Cardiac muscle cell (in vitro differentiated cells and primary cell): ENCODE data around the gene SLAMF6. TPM values are rescaled to one million over a fixed set of nuclear protein-coding genes. Genes with fewer than 3 reads are reported as not detected.
"Not testable (repeated sequence)": the region's sequence is repeated elsewhere in the genome, so short reads cannot be mapped to it uniquely, and the experiment has no call there.

Experiments
- DNase-seq, 2 donors: peaks; one replicate each; pipeline versions ENCODE4 v3.0.0 to v3.0.0-alpha.2; 2010 to 2017; ENCODE audit warnings: low read depth in 1 of 2, low spot score in 1 of 2
- H3K27ac ChIP-seq: fragments of 200-600 bp; sonication (generic); 2 replicates; pipeline ENCODE4 v1.5.1; 2016
- H3K27me3 ChIP-seq: fragments of 200-600 bp; sonication (generic); 2 replicates; pipeline ENCODE4 v1.6.0; 2016; ENCODE audit warnings: control low read depth
- H3K36me3 ChIP-seq: fragments of 200-600 bp; sonication (generic); 2 replicates; pipeline ENCODE4 v1.5.1; 2016; ENCODE audit warnings: control low read depth
- H3K4me1 ChIP-seq: fragments of 200-600 bp; sonication (generic); 2 replicates; pipeline ENCODE4 v1.8.1; 2017; ENCODE audit warnings: low read depth, mild to moderate bottlenecking, mixed run types
- H3K4me3 ChIP-seq: fragments of 200-600 bp; sonication (generic); 2 replicates; pipeline ENCODE4 v1.5.1; 2016; ENCODE audit warnings: mild to moderate bottlenecking
- H3K9me3 ChIP-seq: fragments of 200-600 bp; sonication (generic); 2 replicates; pipeline ENCODE4 v1.5.1; 2017; ENCODE audit warnings: low read depth, mild to moderate bottlenecking, control low read depth
- polyA plus RNA-seq: library from polyadenylated mRNA; unstranded; fragments of >200 nt; fragmentation: Nextera tagmentation; extraction: Ambion mirVana; gene quantifications from 2 replicates; pipeline ENCODE4 v1.2.1, GENCODE V29; 2016
- total RNA-seq: library from RNA; depleted of rRNA; stranded (reverse); fragments of >200 nt; gene quantifications from 2 replicates; pipeline ENCODE4 v1.2.3, GENCODE V29; 2016
- TF ChIP-seq, protein P1 (sequence below): IDR thresholded peaks from 2 replicates; pipeline ENCODE4 v1.5.1; 2012; ENCODE audit warnings: low read depth, mild to moderate bottlenecking, low read length

Gene SLAMF6
- total and polyA plus RNA-seq, 2 experiments from 2014 or later = not detected

DNA sequence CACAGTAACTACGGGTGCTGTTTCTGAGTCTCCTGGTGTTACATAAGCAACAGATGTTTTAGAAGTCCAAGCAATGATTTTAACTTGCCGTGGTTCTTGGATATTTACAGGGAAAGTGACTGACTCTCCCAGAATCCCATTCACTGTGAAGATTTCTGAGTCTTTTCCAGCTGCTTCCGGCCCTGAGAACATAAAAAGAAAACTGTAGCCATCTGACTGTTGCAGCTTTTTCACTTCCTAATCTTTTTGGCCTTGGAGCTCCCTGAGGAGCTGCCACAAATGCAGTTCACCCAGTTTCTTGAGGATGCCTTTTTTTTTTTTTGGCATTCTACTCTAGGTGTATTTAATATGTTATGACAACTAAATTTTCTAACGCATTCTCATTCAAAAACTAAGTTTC is 42.5 kb upstream of the SLAMF6 start:
- H3K4me3 ChIP-seq = no peak overlapping the region
- TF ChIP-seq, protein P1, sequence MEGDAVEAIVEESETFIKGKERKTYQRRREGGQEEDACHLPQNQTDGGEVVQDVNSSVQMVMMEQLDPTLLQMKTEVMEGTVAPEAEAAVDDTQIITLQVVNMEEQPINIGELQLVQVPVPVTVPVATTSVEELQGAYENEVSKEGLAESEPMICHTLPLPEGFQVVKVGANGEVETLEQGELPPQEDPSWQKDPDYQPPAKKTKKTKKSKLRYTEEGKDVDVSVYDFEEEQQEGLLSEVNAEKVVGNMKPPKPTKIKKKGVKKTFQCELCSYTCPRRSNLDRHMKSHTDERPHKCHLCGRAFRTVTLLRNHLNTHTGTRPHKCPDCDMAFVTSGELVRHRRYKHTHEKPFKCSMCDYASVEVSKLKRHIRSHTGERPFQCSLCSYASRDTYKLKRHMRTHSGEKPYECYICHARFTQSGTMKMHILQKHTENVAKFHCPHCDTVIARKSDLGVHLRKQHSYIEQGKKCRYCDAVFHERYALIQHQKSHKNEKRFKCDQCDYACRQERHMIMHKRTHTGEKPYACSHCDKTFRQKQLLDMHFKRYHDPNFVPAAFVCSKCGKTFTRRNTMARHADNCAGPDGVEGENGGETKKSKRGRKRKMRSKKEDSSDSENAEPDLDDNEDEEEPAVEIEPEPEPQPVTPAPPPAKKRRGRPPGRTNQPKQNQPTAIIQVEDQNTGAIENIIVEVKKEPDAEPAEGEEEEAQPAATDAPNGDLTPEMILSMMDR = no peak
- no peak overlapping the region for H3K27ac ChIP-seq

DNA sequence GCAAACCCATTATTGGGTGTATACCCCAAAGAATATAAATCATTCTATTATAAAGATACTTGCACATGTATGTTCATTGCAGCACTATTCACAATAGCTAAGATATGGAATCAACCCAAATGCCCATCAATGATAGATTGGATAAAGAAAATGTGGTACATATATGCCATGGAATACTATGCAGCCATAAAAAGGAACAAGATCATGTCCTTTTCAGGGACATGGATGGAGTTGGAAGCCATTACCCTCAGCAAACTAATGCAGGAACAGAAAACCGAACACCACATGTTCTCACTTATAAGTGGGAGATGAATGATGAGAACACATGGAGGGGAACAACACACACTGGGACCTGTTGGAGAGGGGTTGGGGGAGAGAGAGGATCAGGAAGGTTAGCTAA is 40.2 kb upstream of the SLAMF6 start:
- not testable (repeated sequence) for H3K4me1 ChIP-seq, H3K27ac ChIP-seq, H3K36me3 ChIP-seq, H3K27me3 ChIP-seq, H3K9me3 ChIP-seq, H3K4me3 ChIP-seq, DNase-seq

More for the DNA sequence above, 42.5 kb upstream of the SLAMF6 start:
- Histone ChIP-seq H3K4me1 (no peaks in the 10 kb centered on the region), H3K9me3 (no peaks in the 10 kb centered on the region), H3K36me3 (no peaks in the 10 kb centered on the region), H3K27me3 (no peaks in the 10 kb centered on the region)
- DNase-seq = no peak

DNA sequence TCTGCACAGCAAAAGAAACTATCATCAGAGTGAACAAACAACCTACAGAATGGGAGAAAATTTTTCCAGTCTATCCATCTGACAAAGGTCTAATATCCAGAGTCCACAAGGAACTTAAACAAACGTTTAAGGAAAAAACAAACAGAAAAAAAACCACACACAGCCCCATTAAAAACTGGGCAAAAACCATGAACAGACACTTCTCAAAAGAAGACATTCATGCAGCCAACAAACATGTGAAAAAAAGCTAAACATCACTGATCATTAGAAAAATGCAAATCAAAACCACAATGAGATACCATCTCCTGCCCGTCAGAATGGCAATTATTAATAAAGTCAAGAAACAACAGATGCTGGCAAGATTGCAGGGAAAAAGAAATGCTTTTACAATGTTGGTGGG is 39.7 kb upstream of the SLAMF6 start:
- H3K27ac ChIP-seq, H3K4me1 ChIP-seq, H3K4me3 ChIP-seq, H3K27me3 ChIP-seq, DNase-seq, H3K9me3 ChIP-seq, H3K36me3 ChIP-seq: not testable (repeated sequence)

DNA sequence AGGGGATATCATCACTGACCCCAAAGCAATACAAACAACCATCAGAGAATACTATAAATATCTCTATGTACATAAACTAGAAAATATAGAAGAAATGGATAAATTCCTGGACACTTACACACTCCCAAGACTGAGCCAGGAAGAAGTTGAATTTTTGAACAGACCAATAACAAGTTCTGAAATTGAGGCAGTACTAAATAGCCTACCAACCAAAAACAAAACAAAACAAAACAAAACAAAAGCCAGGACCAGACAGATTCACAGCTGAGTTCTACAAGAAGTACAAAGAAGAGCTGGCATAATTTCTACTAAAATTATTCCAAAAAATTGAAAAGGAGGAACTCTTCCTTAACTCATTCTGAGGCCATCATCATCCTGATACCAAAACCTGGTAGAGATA is 37.8 kb upstream of the SLAMF6 start:
- Histone ChIP-seq H3K27ac (no peak overlapping the region), H3K9me3 (no peaks in the 10 kb centered on the region), H3K27me3 (no peaks in the 10 kb centered on the region), H3K4me3 (no peak overlapping the region), H3K4me1 (no peaks in the 10 kb centered on the region), H3K36me3 (no peaks in the 10 kb centered on the region)
- DNase-seq = no peak
- TF ChIP-seq, protein P1 = no peak

DNA sequence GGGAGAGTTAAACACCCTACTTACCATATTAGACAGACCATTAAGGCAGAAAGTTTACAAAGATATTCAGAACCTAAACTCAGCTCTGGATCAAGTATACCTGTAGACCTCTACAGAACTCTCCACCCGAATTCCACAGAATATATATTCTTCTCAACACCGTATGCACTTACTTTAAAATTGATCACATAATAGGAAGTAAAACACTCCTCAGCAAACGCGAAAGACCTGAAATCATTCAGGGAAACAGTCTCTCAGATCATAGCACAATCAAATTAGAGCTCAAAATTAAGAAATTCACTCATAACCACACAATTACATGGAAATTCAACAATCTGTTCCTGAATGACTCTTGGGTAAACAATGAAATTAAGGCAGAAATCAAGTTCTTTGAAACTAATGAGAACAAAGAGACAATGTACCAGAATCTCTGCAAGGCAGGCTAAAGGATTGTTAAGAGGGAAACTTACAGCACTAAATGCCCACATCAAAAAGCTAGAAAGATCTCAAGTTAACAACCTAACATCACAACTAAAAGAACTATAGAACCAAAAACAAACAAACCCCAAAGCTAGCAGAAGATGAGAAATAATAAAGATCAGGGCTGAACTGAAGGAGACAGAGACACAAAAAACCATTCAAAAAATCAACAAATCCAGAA is 37.1 kb upstream of the SLAMF6 start:
- Histone ChIP-seq H3K4me3 (no peak overlapping the region), H3K27ac (no peak overlapping the region), H3K9me3 (no peaks in the 10 kb centered on the region), H3K4me1 (no peaks in the 10 kb centered on the region), H3K36me3 (no peaks in the 10 kb centered on the region), H3K27me3 (no peaks in the 10 kb centered on the region)
- TF ChIP-seq, protein P1 = no peak
- no peak for DNase-seq

DNA sequence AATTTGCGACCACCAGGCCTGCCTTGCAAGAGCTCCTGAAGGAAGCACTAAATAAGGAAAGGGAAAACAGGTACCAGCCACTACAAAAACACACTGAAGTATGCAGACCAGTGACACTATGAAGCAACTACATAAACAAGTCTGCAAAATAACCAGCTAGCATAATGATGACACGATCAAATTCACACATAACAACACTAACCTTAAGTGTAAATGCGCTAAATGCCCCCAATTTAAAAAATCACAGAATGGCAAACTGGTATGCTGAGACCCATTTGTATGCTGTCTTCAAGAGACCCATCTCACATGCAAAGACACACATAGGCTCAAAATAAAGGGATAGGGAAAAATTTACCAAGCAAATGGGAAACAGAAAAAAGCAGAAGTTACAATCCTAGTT is 36.4 kb upstream of the SLAMF6 start:
- not testable (repeated sequence) for H3K36me3 ChIP-seq, H3K4me1 ChIP-seq, H3K9me3 ChIP-seq, H3K27me3 ChIP-seq, H3K4me3 ChIP-seq, DNase-seq, H3K27ac ChIP-seq

DNA sequence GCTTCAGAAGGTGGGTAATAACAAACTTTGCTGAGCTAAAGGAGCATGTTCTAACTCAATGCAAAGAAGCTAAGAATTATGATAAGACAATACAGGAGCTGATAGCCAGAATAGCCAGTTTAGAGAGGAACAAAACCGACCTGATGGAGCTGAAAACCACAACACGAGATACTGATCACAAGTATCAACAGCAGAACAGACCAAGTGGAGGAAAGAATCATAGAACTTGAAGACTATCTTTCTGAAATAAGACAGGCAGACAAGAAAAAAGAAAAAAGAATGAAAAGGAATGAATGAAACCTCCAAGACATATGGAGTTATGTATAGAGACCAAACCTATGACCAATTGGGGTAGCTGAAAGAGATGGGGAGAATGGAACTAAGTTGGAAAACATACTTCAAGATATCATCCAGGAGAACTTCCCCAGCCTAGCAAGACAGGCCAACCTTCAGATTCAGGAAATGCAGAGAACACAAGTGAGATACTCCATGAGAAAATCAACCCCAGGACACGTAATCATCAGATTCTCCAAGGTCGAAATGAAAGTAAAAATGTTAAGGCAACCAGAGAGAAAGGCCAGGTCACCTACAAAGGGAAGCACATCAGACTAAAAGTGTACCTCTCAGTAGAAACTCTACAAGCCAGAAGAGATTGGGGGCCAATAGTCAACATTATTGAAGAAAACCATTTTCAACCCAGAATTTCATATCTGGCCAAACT is 35.8 kb upstream of the SLAMF6 start:
- no peak for DNase-seq
- no peak overlapping the region for H3K4me3 ChIP-seq
- H3K4me1 ChIP-seq = no peaks in the 10 kb centered on the region
- H3K27ac ChIP-seq = no peak overlapping the region
- no peaks in the 10 kb centered on the region for H3K9me3 ChIP-seq
- no peaks in the 10 kb centered on the region for H3K27me3 ChIP-seq
- TF ChIP-seq, protein P1 = no peak
- no peaks in the 10 kb centered on the region for H3K36me3 ChIP-seq
